ENCODE results near the gene KDM4C.
"Not testable (repeated sequence)": the region's sequence is repeated elsewhere in the genome, so short reads cannot be mapped to it uniquely, and the experiment has no call there.

Gene KDM4C

GRCh38 chr9:7006417-7006816, 248.6 kb downstream of the KDM4C start:
- ChIA-PET POLR2A (ENCODE audit: low non-redundant PET) (no interaction called here), CTCF (no interaction called here)
- DNase-seq (ENCODE audit: low spot score): no peak
- TF ChIP-seq CTCF (conservative IDR thresholded peaks at IDR 0.05; ENCODE audit: low read depth): no peak
- no peak overlapping the region for H3K27ac ChIP-seq

GRCh38 chr9:7008411-7008810, 250.6 kb downstream of the KDM4C start:
- POLR2A ChIA-PET (ENCODE audit: low non-redundant PET): no interaction called here
- CTCF ChIA-PET: no interaction called here
- TF ChIP-seq CTCF (conservative IDR thresholded peaks at IDR 0.05; ENCODE audit: low read depth): no peak
- H3K27ac ChIP-seq: no peak overlapping the region
- DNase-seq (ENCODE audit: low spot score): no peak

GRCh38 chr9:7009065-7009464, 251.3 kb downstream of the KDM4C start:
- ChIA-PET POLR2A (ENCODE audit: low non-redundant PET) (no interaction called here), CTCF (no interaction called here)
- H3K27ac ChIP-seq: no peak overlapping the region
- TF ChIP-seq CTCF (conservative IDR thresholded peaks at IDR 0.05; ENCODE audit: low read depth): no peak
- DNase-seq (ENCODE audit: low spot score): no peak

DNA sequence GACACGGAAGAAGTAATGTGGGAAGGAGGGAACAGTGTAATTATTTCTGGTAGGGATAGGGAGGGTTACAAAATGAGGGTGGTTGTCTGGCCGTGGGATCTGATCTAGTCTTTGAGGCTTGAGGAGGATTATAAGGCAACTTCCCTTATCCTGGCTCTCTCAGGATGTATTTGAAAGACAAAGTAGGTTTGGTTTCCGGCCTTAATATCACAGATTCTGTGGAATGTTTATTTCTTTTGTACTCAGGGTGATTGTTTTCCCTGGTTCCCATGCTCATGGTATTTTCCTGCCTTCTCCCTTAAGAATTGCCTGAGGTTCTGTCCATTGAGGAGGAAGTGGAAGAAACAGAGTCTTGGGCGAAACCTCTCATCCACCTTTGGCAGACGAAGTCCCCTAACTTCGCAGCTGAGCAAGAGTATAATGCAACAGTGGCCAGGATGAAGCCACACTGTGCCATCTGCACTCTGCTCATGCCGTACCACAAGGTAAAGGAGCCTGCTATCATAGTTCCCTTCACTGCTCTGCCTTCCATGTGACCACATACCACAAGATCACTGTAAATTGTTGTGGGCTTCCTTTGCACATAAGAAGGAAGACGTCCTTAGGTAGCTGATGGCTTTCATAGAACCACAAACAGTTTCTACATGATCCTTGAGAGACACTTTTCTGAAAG, 253.8 kb downstream of the KDM4C start:
- DNase-seq (ENCODE audit: low spot score): no peak
- POLR2A ChIA-PET (ENCODE audit: low non-redundant PET): no interaction called here

DNA sequence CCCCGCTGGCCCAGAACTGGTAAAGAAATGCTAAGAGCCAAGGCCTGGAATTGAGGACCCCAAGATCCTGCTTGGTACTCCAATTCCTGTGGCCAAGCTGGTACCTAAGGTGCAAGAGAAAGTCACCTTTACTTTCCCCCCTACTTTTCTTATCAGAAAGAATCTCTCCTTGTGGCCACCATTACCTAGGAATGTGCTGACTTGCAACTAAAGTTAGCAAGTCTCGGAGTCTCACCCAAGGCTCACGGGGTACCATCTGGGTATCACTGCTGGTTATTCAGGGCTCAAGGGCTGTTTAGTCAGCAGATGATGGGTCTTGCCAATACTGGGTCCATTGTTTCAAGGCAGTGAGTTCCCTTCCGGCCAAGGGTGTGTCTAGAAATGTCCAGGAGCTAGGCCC, 270.2 kb downstream of the KDM4C start:
- TF ChIP-seq CTCF (conservative IDR thresholded peaks at IDR 0.05; ENCODE audit: low read depth): no peak
- ChIA-PET CTCF (no interaction called here), POLR2A (ENCODE audit: low non-redundant PET) (no interaction called here)
- no peak overlapping the region for H3K27ac ChIP-seq
- DNase-seq (ENCODE audit: low spot score): no peak

More for the DNA sequence above, 253.8 kb downstream of the KDM4C start:
- TF ChIP-seq CTCF (conservative IDR thresholded peaks at IDR 0.05; ENCODE audit: low read depth): no peak
- no peak overlapping the region for H3K27ac ChIP-seq
- CTCF ChIA-PET: no interaction called here

- ChIA-PET POLR2A (ENCODE audit: low non-redundant PET) (no interaction called here), CTCF (no interaction called here)
- no peak for DNase-seq (ENCODE audit: low spot score)
- H3K27ac ChIP-seq: no peak overlapping the region
- no peak for TF ChIP-seq CTCF (conservative IDR thresholded peaks at IDR 0.05; ENCODE audit: low read depth)
Measured at GRCh38 chr9:7028591-7028990, 270.8 kb downstream of the KDM4C start.

DNA sequence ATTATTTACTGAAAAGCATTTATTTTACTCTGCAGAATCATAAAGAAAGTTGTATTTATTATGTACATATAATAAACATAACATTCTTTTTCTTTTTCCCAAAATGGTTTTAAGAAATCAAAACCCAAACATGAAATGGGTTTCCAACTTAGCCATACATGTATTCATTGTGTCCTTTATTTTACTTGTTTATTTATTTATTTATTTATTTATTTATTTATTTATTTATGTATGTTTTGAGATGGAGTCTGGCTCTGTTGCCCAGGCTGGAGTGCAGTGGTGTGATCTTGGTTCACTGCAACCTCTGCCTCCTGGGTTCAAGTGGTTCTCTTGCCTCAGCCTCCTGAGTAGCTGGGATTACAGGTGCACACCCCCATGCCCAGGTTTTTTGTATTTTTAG, 273.2 kb downstream of the KDM4C start:
- CTCF ChIA-PET; DNase-seq (ENCODE audit: low spot score); H3K27ac ChIP-seq; POLR2A ChIA-PET (ENCODE audit: low non-redundant PET): not testable (repeated sequence)
